IMR-90 (cell line): Measurements from ENCODE around the gene YJEFN3.

ENCODE experiments used
- BHLHE40 ChIP-seq: fragments of 150-350 bp; IDR thresholded peaks from 2 replicates; pipeline ENCODE4 v1.6.1; 2016; ENCODE audit warnings: mild to moderate bottlenecking, low read depth, low read length
- CEBPB ChIP-seq: IDR thresholded peaks from 2 replicates; pipeline ENCODE4 v1.6.1; 2012; ENCODE audit warnings: low read depth, low read length, improper control_type of control experiment
- CHD1 ChIP-seq: IDR thresholded peaks from 2 replicates; pipeline ENCODE4 v1.6.1; 2012; ENCODE audit warnings: low read depth, low read length, improper control_type of control experiment
- CTCF ChIP-seq: conservative IDR thresholded peaks from 2 replicates; pipeline ENCODE4 v1.5.1; 2012; ENCODE audit warnings: mild to moderate bottlenecking, low read depth, low read length, improper control_type of control experiment
- ELK1 ChIP-seq: fragments of 150-350 bp; IDR thresholded peaks from 2 replicates; pipeline ENCODE4 v1.6.1; 2016; ENCODE audit warnings: low read depth, mild to moderate bottlenecking, low read length, moderate library complexity, borderline replicate concordance
- FOS ChIP-seq: fragments of 150-350 bp; IDR thresholded peaks from 2 replicates; pipeline ENCODE4 v1.6.1; 2016; ENCODE audit warnings: low read depth, low read length
- MAFK ChIP-seq: IDR thresholded peaks from 2 replicates; pipeline ENCODE4 v1.6.1; 2012; ENCODE audit warnings: low read depth, low read length, improper control_type of control experiment
- MXI1 ChIP-seq: IDR thresholded peaks from 2 replicates; pipeline ENCODE4 v1.6.1; 2012; ENCODE audit warnings: low read depth, mild to moderate bottlenecking, low read length, moderate library complexity, borderline replicate concordance
- NFE2L2 ChIP-seq: fragments of 150-350 bp; IDR thresholded peaks from 2 replicates; pipeline ENCODE4 v1.6.1; 2016; ENCODE audit warnings: low read depth, mild to moderate bottlenecking, low read length
- POLR2A ChIP-seq: IDR thresholded peaks from 2 replicates; pipeline ENCODE4 v1.6.1; 2012; ENCODE audit warnings: mild to moderate bottlenecking, low read depth, low read length
- RAD21 ChIP-seq: IDR thresholded peaks from 2 replicates; pipeline ENCODE4 v1.6.1; 2012; ENCODE audit warnings: low read length, improper control_type of control experiment
- RFX5 ChIP-seq: IDR thresholded peaks from 2 replicates; pipeline ENCODE4 v1.8.0; 2012; ENCODE audit warnings: low read depth, mild to moderate bottlenecking, low read length, moderate library complexity
- SMC3 ChIP-seq: fragments of 150-350 bp; IDR thresholded peaks from 2 replicates; pipeline ENCODE4 v1.6.1; 2016; ENCODE audit warnings: low read depth, mild to moderate bottlenecking, antibody characterized with exemption, low read length, moderate library complexity
- USF2 ChIP-seq: fragments of 150-350 bp; IDR thresholded peaks from 2 replicates; pipeline ENCODE4 v1.6.1; 2017; ENCODE audit warnings: mild to moderate bottlenecking, antibody characterized with exemption, low read length, low read depth

GRCh38 chr19:19529783-19530422 lies 1.2 kb downstream of the YJEFN3 start:
- TF ChIP-seq ELK1 = no peak
- TF ChIP-seq CTCF = no peak
- TF ChIP-seq POLR2A = no peak
- TF ChIP-seq RFX5 = no peak
- TF ChIP-seq CEBPB = peak; percentile 24; the same call in 1 of the 2 replicates
- TF ChIP-seq USF2 = no peak
- no peak for TF ChIP-seq FOS
- TF ChIP-seq CHD1 = no peak
- TF ChIP-seq BHLHE40 = no peak
- TF ChIP-seq MXI1 = no peak
- no peak for TF ChIP-seq MAFK
- no peak for TF ChIP-seq RAD21
- no peak for TF ChIP-seq NFE2L2
- no peak for TF ChIP-seq SMC3
